ENCODE measurements around the gene URM1.
A peak's percentile ranks its signal among the peaks of the same experiment; 100 is the strongest.

The URM1 gene

DNA sequence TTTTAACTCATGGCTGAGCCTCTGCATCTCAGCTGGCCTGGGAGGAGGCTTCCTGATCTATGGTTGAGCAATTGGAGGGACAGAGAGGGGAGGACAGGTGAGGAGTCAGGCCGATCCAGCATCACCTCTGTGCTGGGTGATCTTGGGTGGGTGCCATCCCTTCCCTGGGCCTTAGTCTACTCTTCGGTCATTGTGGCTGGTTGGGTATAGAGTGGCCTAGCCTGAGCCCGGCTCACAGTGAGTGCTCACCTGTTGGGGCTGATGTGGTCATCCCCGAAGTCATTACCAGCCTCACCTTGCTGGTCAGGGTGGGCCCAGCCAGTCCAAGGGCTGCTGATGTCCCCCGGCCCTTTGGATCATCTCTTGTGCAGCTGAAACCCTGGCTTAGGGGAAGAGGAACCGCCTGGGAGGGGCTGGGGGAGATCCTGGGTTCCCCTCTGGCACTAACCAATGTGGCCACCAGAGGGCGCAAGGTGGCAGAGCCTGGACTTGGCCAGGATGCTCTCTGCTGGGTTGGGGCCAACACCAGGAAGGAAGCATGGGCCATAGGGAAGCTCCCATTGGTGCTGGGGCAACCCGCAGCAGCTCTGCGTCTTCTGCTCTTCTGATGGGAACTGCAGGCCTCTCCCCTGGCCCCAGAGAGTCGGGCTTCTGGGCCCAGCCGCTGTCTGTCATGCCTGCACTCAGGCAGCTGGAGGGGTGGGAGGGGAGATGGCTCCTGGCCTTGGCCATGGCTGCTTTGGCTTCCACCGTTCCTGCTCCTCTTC is 67.4 kb downstream of the URM1 start:
- peak; percentile 96 for TF ChIP-seq CTCF (IDR thresholded peaks at IDR 0.05; ENCODE audit: control extremely low read depth, extremely low read depth, low read depth, missing control alignments)
- ChIA-PET POLR2A (interaction anchor here (0.6 kb wide), 1 partner anchor 380 kb away, joined by 4 read pairs; the partner anchor contains the start of gene ENDOG), CTCF (interaction anchor here (0.6 to 7.1 kb wide), 36 partner anchors 9 to 489 kb away, joined by 3 to 38 read pairs (median 4); partner anchors contain the start of genes CERCAM, ODF2 and URM1)
- peak; percentile 90 for DNase-seq (ENCODE audit: extremely low spot score)

- no peak for TF ChIP-seq CTCF (IDR thresholded peaks at IDR 0.05; ENCODE audit: control extremely low read depth, extremely low read depth, low read depth, missing control alignments)
- DNase-seq (ENCODE audit: extremely low spot score) = no peak
- ChIA-PET POLR2A (interaction anchor here (0.6 kb wide), 1 partner anchor 379 kb away, joined by 4 read pairs; the partner anchor contains the start of gene ENDOG), CTCF (interaction anchor here (0.6 to 7.1 kb wide), 32 partner anchors 8 to 487 kb away, joined by 3 to 38 read pairs (median 4); partner anchors contain the start of genes CERCAM, ODF2 and URM1)
These were observed 68.1 kb downstream of the URM1 start for GRCh38 chr9:128439273-128439672.
